ENCODE data around the gene NOSIP.
"Not testable (repeated sequence)": the region's sequence is repeated elsewhere in the genome, so short reads cannot be mapped to it uniquely, and the experiment has no call there.

Gene NOSIP

GRCh38 chr19:49580264-49581006 is at the start of gene NOSIP:
TSS of gene NOSIP (minus strand) at chr19:49580556. CDS start at chr19:49560691, 19,865 bp downstream.
- peak; percentile 99 to 100 for ATAC-seq

GRCh38 chr19:49629659-49630058 is 49.3 kb upstream of the NOSIP start:
- ATAC-seq: no peak

GRCh38 chr19:49626226-49626625 is 45.9 kb upstream of the NOSIP start:
- no peak for ATAC-seq

- ATAC-seq: no peak
Observed at GRCh38 chr19:49624967-49625910, 44.9 kb upstream of the NOSIP start.

- ATAC-seq: not testable (repeated sequence)
Observed at GRCh38 chr19:49617860-49618259, 37.5 kb upstream of the NOSIP start.

- ATAC-seq: no peak
Observed at GRCh38 chr19:49616945-49617344, 36.6 kb upstream of the NOSIP start.

- no peak for ATAC-seq
Observed at GRCh38 chr19:49616532-49616931, 36.2 kb upstream of the NOSIP start.

- no peak for ATAC-seq
Observed at GRCh38 chr19:49615861-49616260, 35.5 kb upstream of the NOSIP start.

GRCh38 chr19:49614096-49614833 is 33.9 kb upstream of the NOSIP start:
- peak; percentile 81 to 87 for ATAC-seq

- no peak for ATAC-seq
Observed at GRCh38 chr19:49613374-49613773, 33.0 kb upstream of the NOSIP start.

GRCh38 chr19:49609499-49610092 is 29.2 kb upstream of the NOSIP start:
- ATAC-seq: no peak

GRCh38 chr19:49605605-49606004 is 25.2 kb upstream of the NOSIP start:
- no peak for ATAC-seq

GRCh38 chr19:49602806-49603205 is 22.4 kb upstream of the NOSIP start:
- ATAC-seq: no peak

- no peak for ATAC-seq
Observed at GRCh38 chr19:49601482-49602038, 21.2 kb upstream of the NOSIP start.

- ATAC-seq: peak in 1 of 2 donors; percentile 24
Observed at GRCh38 chr19:49599378-49600295, 19.3 kb upstream of the NOSIP start.

- ATAC-seq: no peak
Observed at GRCh38 chr19:49597703-49597974, 17.3 kb upstream of the NOSIP start.

GRCh38 chr19:49596954-49597702 is 16.8 kb upstream of the NOSIP start:
- no peak for ATAC-seq

GRCh38 chr19:49596407-49596806 is 16.1 kb upstream of the NOSIP start:
- no peak for ATAC-seq

GRCh38 chr19:49595819-49596404 is 15.6 kb upstream of the NOSIP start:
- no peak for ATAC-seq

Data from activated CD4-positive, CD25-positive, alpha-beta regulatory T cell treated with anti-CD3 and anti-CD28 coated beads, Interleukin-2, amount 50 U/mL, for 24 hours (primary cell).